K562 (cell line): ENCODE results near the gene RBM20. TPM values are rescaled to one million over a fixed set of nuclear protein-coding genes. Genes with fewer than 3 reads are reported as not detected.

Experiments used
- ATAC-seq: fragments of 200-7000 bp; cut with Tn5 transposase; 3 replicates; pipeline ENCODE4 v1.9.1; 2020; ENCODE audit warnings: moderate library complexity
- BruUV-seq: library from RNA; stranded (reverse); fragments of 400-500 nt; replicated peaks from 2 replicates; lab custom pipeline; 2021; lab: Mats Ljungman, UMichigan
- CTCF ChIA-PET: fragments of 300-600 bp; formaldehyde crosslinking; extraction: SDS; loops from one replicate; lab custom pipeline; 2021; ENCODE audit warnings: low intra/inter-chr PET ratio; lab: Yijun Ruan, JAX
- POLR2A ChIA-PET: fragments of 300-600, 350-650 bp; sonication (Branson Sonifier 250); formaldehyde crosslinking; extraction: SDS; loops from one replicate; lab custom pipeline; 2021; ENCODE audit warnings: antibody characterized with exemption, inconsistent platforms; lab: Yijun Ruan, JAX
- DNase-seq, 4 experiments: peaks; one replicate each; pipeline versions ENCODE4 v3.0.0 to v3.0.0-alpha.2; 2011 to 2018; ENCODE audit warnings: low spot score in 3 of 4, mixed read lengths in 3 of 4; ENCODE audit errors: extremely low read depth in 1 of 4
- FAIRE-seq: peaks from 2 replicates; lab custom pipeline; 2011; peaks lifted over from hg19 to GRCh38; lab: Jason Lieb, UNC
- H2AFZ ChIP-seq: 2 replicates; pipeline ENCODE4 v1.6.0; 2011; ENCODE audit warnings: low read depth, low read length, control low read depth, inconsistent platforms
- H3K27ac ChIP-seq: fragments of 200-600 bp; 3 replicates; pipeline ENCODE4 v1.8.0; 2011; ENCODE audit warnings: low read depth, mild to moderate bottlenecking, control low read depth, inconsistent platforms, low read length, moderate library complexity, mixed read lengths; ENCODE audit errors: extremely low read depth
- H3K27me3 ChIP-seq, 2 experiments: fragments of 300-600 bp in 1 of 2; 2 replicates in 1 of 2; 3 replicates in 1 of 2; pipeline versions ENCODE4 v1.6.0 to v1.8.0; 2011; ENCODE audit warnings: inconsistent platforms in 2 of 2, low read length in 2 of 2, mild to moderate bottlenecking in 1 of 2, mixed read lengths in 1 of 2, moderate library complexity in 1 of 2; ENCODE audit not compliant: control insufficient read depth in 2 of 2, insufficient read depth in 2 of 2
- H3K36me3 ChIP-seq: fragments of 300-600 bp; 3 replicates; pipeline ENCODE4 v1.8.0; 2011; ENCODE audit warnings: mild to moderate bottlenecking, low read length, inconsistent platforms; ENCODE audit not compliant: control insufficient read depth, insufficient read depth
- H3K4me1 ChIP-seq, 2 experiments: fragments of 200-600 bp in 1 of 2; replicated peaks in 1 of 2; 2 replicates in 1 of 2; 3 replicates in 1 of 2; pipeline versions ENCODE4 v1.5.1 to v1.8.0; 2011; ENCODE audit warnings: inconsistent platforms in 2 of 2, low read length in 2 of 2, mild to moderate bottlenecking in 1 of 2, mixed read lengths in 1 of 2, moderate library complexity in 1 of 2; ENCODE audit not compliant: control insufficient read depth in 2 of 2, insufficient read depth in 2 of 2
- H3K4me2 ChIP-seq: 2 replicates; pipeline ENCODE4 v1.6.1; 2011; ENCODE audit warnings: low read length, control low read depth, inconsistent platforms, mixed read lengths; ENCODE audit not compliant: insufficient read depth
- H3K4me3 ChIP-seq: fragments of 200-600 bp; sonication (generic), shearing (Covaris generic); 2 replicates; pipeline ENCODE4 v1.5.1; 2016; ENCODE audit warnings: control low read depth, inconsistent platforms
- H3K79me2 ChIP-seq: fragments of 200-600 bp; 3 replicates; pipeline ENCODE4 v1.8.0; 2011; ENCODE audit warnings: low read length, inconsistent platforms; ENCODE audit not compliant: control insufficient read depth, insufficient read depth
- H3K9ac ChIP-seq, 2 experiments: 2 replicates each; pipeline versions ENCODE4 v1.6.0 to v1.6.1; 2011; ENCODE audit warnings: low read depth in 2 of 2, low read length in 2 of 2, control low read depth in 1 of 2, inconsistent platforms in 1 of 2, mild to moderate bottlenecking in 1 of 2, mixed read lengths in 1 of 2; ENCODE audit not compliant: insufficient read depth in 1 of 2
- H3K9me1 ChIP-seq: one replicate; pipeline ENCODE4 v1.6.0; 2011; ENCODE audit warnings: inconsistent platforms, mild to moderate bottlenecking, low read length, moderate library complexity; ENCODE audit not compliant: control insufficient read depth, insufficient read depth
- H3K9me3 ChIP-seq: replicated peaks from 2 replicates; pipeline ENCODE4 v1.5.1; 2011; ENCODE audit warnings: low read depth, low read length, inconsistent platforms; ENCODE audit not compliant: control insufficient read depth, insufficient read depth
- H4K20me1 ChIP-seq: replicated peaks from 2 replicates; pipeline ENCODE4 v1.6.1; 2011; ENCODE audit warnings: low read length, inconsistent platforms, mixed read lengths; ENCODE audit not compliant: control insufficient read depth, insufficient read depth
- E2F1 ChIP-seq: sonication (generic); formaldehyde crosslinking; IDR thresholded peaks from 2 replicates; pipeline ENCODE4 v1.8.1; 2023; ENCODE audit warnings: mild to moderate bottlenecking, missing genetic modification reagents, moderate library complexity
- EHMT2 ChIP-seq: fragments of 450-650 bp; IDR thresholded peaks from 2 replicates; pipeline ENCODE4 v1.6.1; 2018; ENCODE audit warnings: antibody characterized with exemption
- EP300 ChIP-seq: IDR thresholded peaks from 2 replicates; pipeline ENCODE4 v1.6.1; 2012; ENCODE audit warnings: low read length, improper control_type of control experiment
- HCFC1 ChIP-seq: IDR thresholded peaks from 2 replicates; pipeline ENCODE4 v1.6.1; 2012; ENCODE audit warnings: low read depth, low read length, improper control_type of control experiment
- NR0B1 ChIP-seq: fragments of 450-650 bp; IDR thresholded peaks from one replicate; pipeline ENCODE4 v1.6.1; 2018; ENCODE audit warnings: mild to moderate bottlenecking, moderate library complexity; ENCODE audit not compliant: partially characterized antibody
- POLR2AphosphoS5 ChIP-seq: IDR thresholded peaks from 2 replicates; pipeline ENCODE4 v1.6.1; 2011; ENCODE audit warnings: mild to moderate bottlenecking, low read depth, low read length, moderate library complexity; ENCODE audit not compliant: control insufficient read depth, insufficient read depth
- RFX7 ChIP-seq: fragments of 250-450 bp; sonication (Bioruptor Pico); IDR thresholded peaks from 2 replicates; pipeline ENCODE4 v1.5.1; 2021; ENCODE audit warnings: mild to moderate bottlenecking
- SETDB1 ChIP-seq: IDR thresholded peaks from one replicate; pipeline ENCODE4 v1.6.1; 2012; ENCODE audit warnings: low read length, control low read depth, inconsistent platforms
- SMARCE1 ChIP-seq: fragments of 450-650 bp; IDR thresholded peaks from 2 replicates; pipeline ENCODE4 v1.7.1; 2016; ENCODE audit warnings: mild to moderate bottlenecking
- ZFP30 ChIP-seq: fragments of 250-450 bp; sonication (Bioruptor Pico); IDR thresholded peaks from 2 replicates; pipeline ENCODE4 v1.8.0; 2022; ENCODE audit warnings: moderate library complexity, mild to moderate bottlenecking, inconsistent platforms, borderline replicate concordance
- WGBS: fragments of 100-300 bp; shearing (Covaris generic); methylation state at CpG from one replicate; pipeline ENCODE4 v1.1.6; 2016; ENCODE audit warnings: low coverage, mixed read lengths; ENCODE audit not compliant: insufficient coverage; ENCODE audit errors: missing lambda C conversion rate; 5-methylcytosine and 5-hydroxymethylcytosine counted together
- in situ Hi-C: fragments of 300-500 bp; cut with MboI; formaldehyde crosslinking; loops from 4 replicates; pipeline ENCODE4 v1.15.0; 2018; ENCODE audit warnings: inconsistent platforms, mixed read lengths
- intact Hi-C: fragments of 100-400 bp; cut with micrococcal nuclease; formaldehyde crosslinking; loops from 2 replicates; pipeline ENCODE4 v1.14.2; 2022
- polyA plus RNA-seq, 8 experiments: library from polyadenylated mRNA; depleted of rRNA in 4 of 8; stranded (reverse) in 5 of 8; unstranded in 3 of 8; fragments of >200 nt; fragmentation: Nextera tagmentation in 2 of 8; fragmentation: Illumina TruSeq in 1 of 8; extraction: Ambion mirVana in 2 of 8; extraction: Trizol in 1 of 8; gene quantifications; 2 replicates each; pipeline versions ENCODE4 v1.2.1 to v1.2.3, GENCODE V29; 2011 to 2014; ENCODE audit warnings: inconsistent platforms in 1 of 8, missing spikeins in 1 of 8
- total RNA-seq, 7 experiments: library from RNA; depleted of rRNA in 6 of 7; stranded (reverse); fragments of >200 nt in 6 of 7; fragmentation: Illumina TruSeq in 2 of 7; extraction: Trizol in 2 of 7; gene quantifications; 2 replicates each; pipeline versions ENCODE4 v1.2.1 to v1.2.3, GENCODE V29; 2011 to 2021; ENCODE audit warnings: low replicate concordance in 1 of 7
- TF ChIP-seq, protein P1 (sequence below): sonication (generic); formaldehyde crosslinking; IDR thresholded peaks from 2 replicates; pipeline ENCODE4 v1.8.0; 2022; ENCODE audit warnings: missing genetic modification reagents, mild to moderate bottlenecking, moderate library complexity, borderline replicate concordance
- TF ChIP-seq, protein P2 (sequence below): fragments of 250-450 bp; sonication (Bioruptor Pico); IDR thresholded peaks from 2 replicates; pipeline ENCODE4 v1.8.0; 2021; ENCODE audit warnings: borderline replicate concordance, mild to moderate bottlenecking, moderate library complexity; ENCODE audit not compliant: poor library complexity, severe bottlenecking

RBM20 gene
- total and polyA plus RNA-seq, 9 of the 15 experiments (the other 6 are each of a cell fraction or from before 2014, with no cell fraction given), result 0.63 to 5.7 (median 3.2) TPM

DNA sequence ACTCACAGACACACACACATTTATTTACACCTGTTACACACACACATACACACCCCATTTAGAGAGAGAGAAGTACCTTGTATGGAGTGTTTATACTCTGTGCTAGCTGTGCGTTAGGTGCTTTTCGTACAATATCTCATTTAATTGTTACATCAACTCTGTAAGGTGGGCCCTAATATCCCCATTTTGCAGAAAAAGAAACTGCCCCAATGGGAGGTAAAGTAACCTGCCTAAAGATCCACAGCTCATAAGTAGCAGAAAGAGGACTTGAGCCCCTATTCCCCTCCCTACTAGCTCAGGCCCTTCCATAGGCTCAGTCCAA lies 23.8 kb upstream of the RBM20 start:
- in situ Hi-C loops, result loop anchor here (25.0 kb wide), 1 partner anchor 267 kb away; no protein-coding TSS in a partner anchor
- TF ChIP-seq SMARCE1, result no peak
- TF ChIP-seq NR0B1, result no peak
- TF ChIP-seq SETDB1, result no peak
- TF ChIP-seq EHMT2, result no peak
- TF ChIP-seq, protein P1, sequence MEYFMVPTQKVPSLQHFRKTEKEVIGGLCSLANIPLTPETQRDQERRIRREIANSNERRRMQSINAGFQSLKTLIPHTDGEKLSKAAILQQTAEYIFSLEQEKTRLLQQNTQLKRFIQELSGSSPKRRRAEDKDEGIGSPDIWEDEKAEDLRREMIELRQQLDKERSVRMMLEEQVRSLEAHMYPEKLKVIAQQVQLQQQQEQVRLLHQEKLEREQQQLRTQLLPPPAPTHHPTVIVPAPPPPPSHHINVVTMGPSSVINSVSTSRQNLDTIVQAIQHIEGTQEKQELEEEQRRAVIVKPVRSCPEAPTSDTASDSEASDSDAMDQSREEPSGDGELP (CRISPR knock-in tag), result no peak
- TF ChIP-seq, protein P2, sequence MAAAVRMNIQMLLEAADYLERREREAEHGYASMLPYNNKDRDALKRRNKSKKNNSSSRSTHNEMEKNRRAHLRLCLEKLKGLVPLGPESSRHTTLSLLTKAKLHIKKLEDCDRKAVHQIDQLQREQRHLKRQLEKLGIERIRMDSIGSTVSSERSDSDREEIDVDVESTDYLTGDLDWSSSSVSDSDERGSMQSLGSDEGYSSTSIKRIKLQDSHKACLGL (CRISPR knock-in tag), result no peak
- no peak for TF ChIP-seq POLR2AphosphoS5
- TF ChIP-seq E2F1 (CRISPR knock-in tag), result no peak
- TF ChIP-seq EP300, result no peak
- TF ChIP-seq HCFC1, result no peak
- TF ChIP-seq ZFP30 (CRISPR knock-in tag), result no peak
- TF ChIP-seq RFX7 (CRISPR knock-in tag), result no peak

More for the DNA sequence above, 23.8 kb upstream of the RBM20 start:
- intact Hi-C loops, result no loop called here
- Histone ChIP-seq H3K4me2 (no peak overlapping the region), H2AFZ (no peak overlapping the region), H3K27me3 (no peaks in the 10 kb centered on the region), H3K36me3 (no peaks in the 10 kb centered on the region), H3K4me1 (peaks cover 11 to 12% of the 10 kb centered on the region in 2 experiments; a peak in 4 of 5 replicates), H3K9ac (no peak overlapping the region), H3K27ac (no peak overlapping the region), H3K9me1 (no peaks in the 10 kb centered on the region), H3K4me3 (no peak overlapping the region), H3K79me2 (no peaks in the 10 kb centered on the region), H3K9me3 (no peaks in the 10 kb centered on the region), H4K20me1 (no peaks in the 10 kb centered on the region)
- POLR2A ChIA-PET, result interaction anchor here (0.6 to 0.7 kb wide), 2 partner anchors 514 to 1327 kb away, joined by 3 to 4 read pairs; no protein-coding TSS in a partner anchor
- DNase-seq, result no peak
- no peak for FAIRE-seq
- no peak for ATAC-seq
- no TSS peak for BruUV-seq
- WGBS, result 72% methylated on average over 2 of the region's 2 CpGs
- CTCF ChIA-PET, result no interaction called here
